Ovary (tissue), 9 donors: Measurements from ENCODE around the gene THEMIS. TPM values are rescaled to one million over a fixed set of nuclear protein-coding genes. Genes with fewer than 3 reads are reported as not detected.

ENCODE experiments used
- DNase-seq, 5 donors: peaks; one replicate each; pipeline ENCODE4 v3.0.0-alpha.2; 2019 to 2020
- H3K27ac ChIP-seq, 2 donors: fragments of 200-600 bp; one replicate each; pipeline versions ENCODE4 v1.5.1 to v1.8.0; 2019 to 2022
- H3K27me3 ChIP-seq: fragments of 200-600 bp; one replicate; pipeline ENCODE4 v1.8.0; 2022
- H3K36me3 ChIP-seq: fragments of 200-600 bp; sonication (generic); one replicate; pipeline ENCODE4 v1.5.1; 2019
- H3K4me1 ChIP-seq: one replicate; pipeline ENCODE4 v1.8.1; 2013; ENCODE audit warnings: mild to moderate bottlenecking, moderate library complexity; ENCODE audit not compliant: insufficient read depth
- H3K4me3 ChIP-seq: fragments of 200-600 bp; sonication (generic); one replicate; pipeline ENCODE4 v1.5.1; 2017
- H3K9me3 ChIP-seq, 2 donors: fragments of 200-600 bp in 1 of 2; sonication (generic) in 1 of 2; one replicate each; pipeline versions ENCODE4 v1.5.1 to v1.8.1; 2013 to 2019; ENCODE audit warnings: mild to moderate bottlenecking in 1 of 2, moderate library complexity in 1 of 2
- EP300 ChIP-seq: sonication (generic); formaldehyde crosslinking; IDR thresholded peaks from one replicate; pipeline ENCODE4 v1.6.1; 2017; ENCODE audit warnings: antibody characterized with exemption
- POLR2A ChIP-seq: fragments of 450-650 bp; IDR thresholded peaks from one replicate; pipeline ENCODE4 v1.6.1; 2017; ENCODE audit warnings: antibody characterized with exemption, mild to moderate bottlenecking, moderate library complexity
- WGBS, 3 donors: extraction: QIAGEN DNeasy Blood & Tissue Kit in 1 of 3; methylation state at CpG; one replicate each; pipeline versions ENCODE4 v1.1.5 to v1.1.7; 2013 to 2017; 5-methylcytosine and 5-hydroxymethylcytosine counted together
- intact Hi-C, 4 donors: fragments of 100-400 bp; cut with DNase I; formaldehyde crosslinking; loops; one replicate each; pipeline versions ENCODE4 v1.11.0 to v1.15.1; 2022 to 2023
- polyA plus RNA-seq, 2 donors: library from polyadenylated mRNA; stranded (reverse); fragments of 200-250 nt in 1 of 2; fragments of 350-450 nt in 1 of 2; fragmentation: Illumina TruSeq in 1 of 2; extraction: RNeasy Lipid Tissue Mini Kit (QIAGEN cat#74804) in 1 of 2; gene quantifications; one replicate each; pipeline ENCODE4 v1.2.3, GENCODE V29; 2013 to 2014
- total RNA-seq, 7 donors: library from RNA; depleted of rRNA in 2 of 7; stranded (reverse); fragments of >200 nt in 2 of 7; fragmentation: NEBNext Ultra II Directional in 3 of 7; extraction: Animal tissue kit (Norgen Biotek cat#: 25700) in 3 of 7; gene quantifications; one replicate each; pipeline versions ENCODE4 v1.1.0 to v1.2.4, GENCODE V29; 2016 to 2023
- TF ChIP-seq, protein P1 (sequence below), 3 donors: fragments of 450-650 bp in 2 of 3; fragments of 200-600 bp in 1 of 3; IDR thresholded peaks; one replicate each; pipeline versions ENCODE4 v1.5.1 to v1.8.0; 2016 to 2022; ENCODE audit warnings: antibody characterized with exemption in 3 of 3, mild to moderate bottlenecking in 1 of 3
- donor health status: DM: no; HTN: no; CAD: no; lungs with moderate emphysema.
- donor health status: DM: no; HTN: no; CAD: no.
- donor health status: Bipolar disorder and iron deficiency.
- donor health status: DM: yes; HTN: yes; CAD: no.
- donor health status: DM: no; HTN: no; CAD: no.
- donor health status: DM: yes; HTN: yes; CAD: no.

THEMIS gene
- total and polyA plus RNA-seq, 9 donors, result 0.05 to 0.87 (median 0.40) TPM; not detected in 1

DNA sequence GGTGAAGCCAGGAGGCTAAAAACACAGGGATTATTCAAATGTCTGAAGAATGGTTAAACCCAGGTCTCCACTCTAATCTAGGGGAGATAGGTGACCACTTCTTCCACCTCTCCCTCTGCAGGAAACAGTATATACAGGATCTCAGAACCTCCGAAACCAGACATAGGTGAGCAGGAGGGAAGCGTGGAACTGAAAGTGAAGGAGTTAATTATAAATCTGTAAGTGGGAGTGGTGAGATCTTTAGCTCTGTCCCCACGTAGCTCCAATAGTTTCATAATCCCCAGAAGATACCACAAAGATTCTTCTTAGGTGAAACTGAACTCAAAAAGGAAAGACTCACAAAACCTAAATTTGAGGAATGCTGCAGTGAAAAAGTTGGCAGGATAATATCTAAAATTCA, 76.8 kb downstream of the THEMIS start:
- no peaks in the 10 kb centered on the region for H3K9me3 ChIP-seq
- WGBS, 3 donors, result 55 to 74% (median 55%) methylated on average over 3 of the region's 3 CpGs
- TF ChIP-seq EP300 (no peak), POLR2A (no peak)
- TF ChIP-seq, protein P1, sequence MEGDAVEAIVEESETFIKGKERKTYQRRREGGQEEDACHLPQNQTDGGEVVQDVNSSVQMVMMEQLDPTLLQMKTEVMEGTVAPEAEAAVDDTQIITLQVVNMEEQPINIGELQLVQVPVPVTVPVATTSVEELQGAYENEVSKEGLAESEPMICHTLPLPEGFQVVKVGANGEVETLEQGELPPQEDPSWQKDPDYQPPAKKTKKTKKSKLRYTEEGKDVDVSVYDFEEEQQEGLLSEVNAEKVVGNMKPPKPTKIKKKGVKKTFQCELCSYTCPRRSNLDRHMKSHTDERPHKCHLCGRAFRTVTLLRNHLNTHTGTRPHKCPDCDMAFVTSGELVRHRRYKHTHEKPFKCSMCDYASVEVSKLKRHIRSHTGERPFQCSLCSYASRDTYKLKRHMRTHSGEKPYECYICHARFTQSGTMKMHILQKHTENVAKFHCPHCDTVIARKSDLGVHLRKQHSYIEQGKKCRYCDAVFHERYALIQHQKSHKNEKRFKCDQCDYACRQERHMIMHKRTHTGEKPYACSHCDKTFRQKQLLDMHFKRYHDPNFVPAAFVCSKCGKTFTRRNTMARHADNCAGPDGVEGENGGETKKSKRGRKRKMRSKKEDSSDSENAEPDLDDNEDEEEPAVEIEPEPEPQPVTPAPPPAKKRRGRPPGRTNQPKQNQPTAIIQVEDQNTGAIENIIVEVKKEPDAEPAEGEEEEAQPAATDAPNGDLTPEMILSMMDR (IDR thresholded peaks at IDR 0.05), result no peak

DNA sequence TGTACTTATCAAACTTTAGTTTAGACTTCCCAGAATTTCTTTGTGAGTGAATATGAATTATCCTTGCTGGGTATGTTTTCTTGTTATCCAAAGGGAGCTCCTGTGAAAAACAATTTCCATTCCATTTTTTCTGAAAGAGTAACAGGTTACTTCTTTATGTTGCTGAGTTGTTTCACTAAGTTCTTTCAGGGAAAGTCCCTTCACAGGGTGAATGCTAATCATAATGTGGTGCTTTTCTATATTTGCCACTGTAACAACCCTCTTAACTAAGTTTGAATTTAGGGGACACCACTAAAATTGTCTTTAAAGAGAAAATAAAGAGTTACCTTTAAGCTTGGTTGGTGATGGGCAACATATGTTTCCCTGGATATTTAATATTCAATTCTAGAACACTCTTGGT, 79.4 kb downstream of the THEMIS start:
- TF ChIP-seq POLR2A (no peak), EP300 (no peak)
- TF ChIP-seq, protein P1 (IDR thresholded peaks at IDR 0.05), result no peak
- intact Hi-C loops, result loop anchor here in 1 of 4 donors (2.0 kb wide), 1 partner anchor 41 kb away; no protein-coding TSS in a partner anchor
- no peaks in the 10 kb centered on the region for H3K9me3 ChIP-seq

More for the DNA sequence above, 76.8 kb downstream of the THEMIS start:
- H3K4me1 ChIP-seq, result no peaks in the 10 kb centered on the region
- no peak for DNase-seq
- no peaks in the 10 kb centered on the region for H3K27me3 ChIP-seq
- intact Hi-C loops, result no loop called here
- H3K4me3 ChIP-seq, result no peak overlapping the region
- H3K27ac ChIP-seq, result no peak overlapping the region
- H3K36me3 ChIP-seq, result no peaks in the 10 kb centered on the region

DNA sequence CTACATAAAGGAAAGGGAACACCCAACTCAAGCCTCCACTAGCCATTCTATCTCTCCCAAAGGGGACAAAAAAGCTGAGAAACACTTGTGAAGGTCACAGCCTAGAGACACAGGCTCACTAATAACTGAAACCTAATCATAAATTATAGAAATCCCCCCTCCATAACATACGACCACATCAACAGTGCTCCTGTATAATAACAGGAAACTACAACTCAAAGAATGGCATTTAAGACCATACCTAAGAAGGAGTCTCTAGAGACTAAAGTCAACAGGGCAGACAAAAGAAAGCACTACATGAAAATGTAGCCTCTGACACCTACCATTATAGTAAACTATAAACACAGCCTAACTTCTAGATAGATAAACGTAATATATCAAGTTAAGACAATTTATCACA, 82.7 kb downstream of the THEMIS start:
- TF ChIP-seq EP300, result no peak
- TF ChIP-seq, protein P1 (IDR thresholded peaks at IDR 0.05), result no peak
- TF ChIP-seq POLR2A, result no peak
- H3K9me3 ChIP-seq, result no peaks in the 10 kb centered on the region
- WGBS, 3 donors, result 26 to 35% (median 30%) methylated on average over 2 of the region's 2 CpGs
- no peaks in the 10 kb centered on the region for H3K27me3 ChIP-seq
- DNase-seq, result no peak
- no peaks in the 10 kb centered on the region for H3K36me3 ChIP-seq
- H3K4me1 ChIP-seq, result no peaks in the 10 kb centered on the region
- no peak overlapping the region for H3K4me3 ChIP-seq
- intact Hi-C loops, result no loop called here
- no peak overlapping the region for H3K27ac ChIP-seq

More for the DNA sequence above, 79.4 kb downstream of the THEMIS start:
- Histone ChIP-seq H3K4me1 (no peaks in the 10 kb centered on the region), H3K4me3 (no peak overlapping the region), H3K27me3 (no peaks in the 10 kb centered on the region), H3K27ac (no peak overlapping the region), H3K36me3 (no peaks in the 10 kb centered on the region)
- no peak for DNase-seq

DNA sequence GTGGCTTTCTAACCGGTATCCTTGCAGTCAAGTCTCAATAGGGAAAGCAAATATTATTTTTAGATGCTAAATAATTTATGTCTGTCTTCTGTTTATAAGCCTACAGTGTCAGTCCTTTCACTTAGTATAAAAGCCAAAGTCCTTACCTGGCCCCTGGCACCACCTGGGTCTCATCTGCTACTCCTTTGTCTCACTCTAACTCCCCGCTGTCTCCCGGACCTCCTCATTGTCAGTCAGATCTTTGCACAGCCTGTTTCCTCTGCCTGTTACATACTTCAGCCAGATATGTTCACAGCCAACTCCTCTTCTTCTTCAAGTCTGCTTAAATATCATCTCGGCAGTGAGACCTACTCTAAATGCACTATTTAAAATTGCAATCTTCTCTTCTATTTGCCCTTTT, 84.2 kb downstream of the THEMIS start:
- H3K36me3 ChIP-seq, result no peaks in the 10 kb centered on the region
- H3K27me3 ChIP-seq, result no peaks in the 10 kb centered on the region
- no peak overlapping the region for H3K27ac ChIP-seq
- no peak for DNase-seq
- no peaks in the 10 kb centered on the region for H3K9me3 ChIP-seq
- 67 to 77% (median 71%) methylated on average over 4 of the region's 4 CpGs for WGBS, 3 donors
- intact Hi-C loops, result no loop called here
- H3K4me1 ChIP-seq, result no peaks in the 10 kb centered on the region
- no peak overlapping the region for H3K4me3 ChIP-seq
- TF ChIP-seq EP300 (no peak), POLR2A (no peak)
- TF ChIP-seq, protein P1 (IDR thresholded peaks at IDR 0.05), result no peak

DNA sequence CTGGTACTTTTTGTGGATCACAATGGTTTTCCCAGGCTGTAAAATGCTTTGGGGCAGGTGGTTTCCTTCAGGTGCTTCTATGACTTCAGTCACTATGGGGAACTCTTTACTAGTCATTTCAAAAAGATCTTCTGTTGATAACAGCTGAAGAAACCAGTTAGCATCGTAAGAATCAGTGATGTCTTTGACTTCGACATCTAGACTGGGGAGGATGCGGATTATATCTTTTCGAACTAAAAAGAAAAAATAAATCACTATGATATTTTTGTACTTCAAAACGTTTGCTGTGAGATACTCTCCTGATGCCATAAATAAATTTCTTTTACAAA, 87.2 kb downstream of the THEMIS start:
- Histone ChIP-seq H3K27ac (no peak overlapping the region), H3K27me3 (no peaks in the 10 kb centered on the region), H3K36me3 (no peaks in the 10 kb centered on the region), H3K9me3 (no peaks in the 10 kb centered on the region), H3K4me1 (no peaks in the 10 kb centered on the region), H3K4me3 (no peak overlapping the region)
- intact Hi-C loops, result no loop called here
- TF ChIP-seq EP300, result no peak
- TF ChIP-seq POLR2A, result no peak
- TF ChIP-seq, protein P1 (IDR thresholded peaks at IDR 0.05), result no peak
- 72 to 80% (median 80%) methylated on average over 5 of the region's 5 CpGs for WGBS, 3 donors
- no peak for DNase-seq
